ENCODE data around the gene ZNF771. TPM values are rescaled to one million over a fixed set of nuclear protein-coding genes. Genes with fewer than 3 reads are reported as not detected.

The ZNF771 gene
- total RNA-seq, 2 experiments from 2014 or later = 0.80 to 1.2 TPM

DNA sequence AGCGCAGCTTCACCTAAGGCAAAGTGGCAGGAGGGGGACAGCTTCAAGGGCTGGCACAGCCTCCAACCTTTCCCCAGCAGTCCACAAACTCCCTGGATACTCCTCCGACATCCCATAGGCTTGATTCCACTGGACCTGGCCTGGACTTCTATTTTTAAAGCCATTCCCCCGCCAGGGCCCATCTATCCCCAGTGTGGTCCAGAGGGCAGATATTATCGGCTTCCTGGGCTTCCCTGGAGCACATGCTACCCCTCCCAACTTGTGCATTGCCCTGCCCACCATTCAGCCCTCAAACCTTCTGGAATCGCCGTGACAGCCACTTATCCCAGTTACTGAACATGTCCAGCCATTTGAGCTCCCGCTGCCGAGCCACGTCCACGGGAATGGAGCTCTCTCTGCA is 42.2 kb upstream of the ZNF771 start:
- Mint-ChIP-seq H3K4me1 (ENCODE audit: low read depth) (peaks cover 42% of the 10 kb centered on the region), H3K9me3 (no peaks in the 10 kb centered on the region), H3K36me3 (ENCODE audit: low read depth) (peaks cover 61% of the 10 kb centered on the region), H3K27ac (no peak overlapping the region), H3K4me3 (peak overlapping the region; percentile 15), H3K27me3 (no peaks in the 10 kb centered on the region)
- Histone ChIP-seq H3K36me3 (ENCODE audit: insufficient read depth, low read length) (peaks cover 33% of the 10 kb centered on the region), H3K4me3 (ENCODE audit: low read length) (no peak overlapping the region), H3K27ac (ENCODE audit: low read depth in 1 of 2, low read length in 2 of 2) (no peak overlapping the region), H3K27me3 (ENCODE audit: control insufficient read depth in 1 of 2, insufficient read depth in 2 of 2, low read length in 2 of 2) (no peaks in the 10 kb centered on the region), H3K9me3 (ENCODE audit: control insufficient read depth in 1 of 2, insufficient read depth in 1 of 2, low read length in 2 of 2) (no peaks in the 10 kb centered on the region), H3K4me1 (ENCODE audit: insufficient read depth, low read length) (peaks cover 37% of the 10 kb centered on the region)
- ATAC-seq (ENCODE audit: poor library complexity) (no peak), DNase-seq (no peak)
- ChIA-PET CTCF (interaction anchor here (0.8 to 1.9 kb wide), 3 partner anchors 13 to 44 kb away, joined by 3 to 6 read pairs (median 3); partner anchors contain the start of gene SEPTIN1), POLR2A (interaction anchor here (1.0 to 1.8 kb wide), 4 partner anchors 18 to 52 kb away, joined by 3 to 6 read pairs (median 4); partner anchors contain the start of gene SEPTIN1)
- TF ChIP-seq, protein P1, sequence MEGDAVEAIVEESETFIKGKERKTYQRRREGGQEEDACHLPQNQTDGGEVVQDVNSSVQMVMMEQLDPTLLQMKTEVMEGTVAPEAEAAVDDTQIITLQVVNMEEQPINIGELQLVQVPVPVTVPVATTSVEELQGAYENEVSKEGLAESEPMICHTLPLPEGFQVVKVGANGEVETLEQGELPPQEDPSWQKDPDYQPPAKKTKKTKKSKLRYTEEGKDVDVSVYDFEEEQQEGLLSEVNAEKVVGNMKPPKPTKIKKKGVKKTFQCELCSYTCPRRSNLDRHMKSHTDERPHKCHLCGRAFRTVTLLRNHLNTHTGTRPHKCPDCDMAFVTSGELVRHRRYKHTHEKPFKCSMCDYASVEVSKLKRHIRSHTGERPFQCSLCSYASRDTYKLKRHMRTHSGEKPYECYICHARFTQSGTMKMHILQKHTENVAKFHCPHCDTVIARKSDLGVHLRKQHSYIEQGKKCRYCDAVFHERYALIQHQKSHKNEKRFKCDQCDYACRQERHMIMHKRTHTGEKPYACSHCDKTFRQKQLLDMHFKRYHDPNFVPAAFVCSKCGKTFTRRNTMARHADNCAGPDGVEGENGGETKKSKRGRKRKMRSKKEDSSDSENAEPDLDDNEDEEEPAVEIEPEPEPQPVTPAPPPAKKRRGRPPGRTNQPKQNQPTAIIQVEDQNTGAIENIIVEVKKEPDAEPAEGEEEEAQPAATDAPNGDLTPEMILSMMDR (IDR thresholded peaks at IDR 0.05) = no peak
- intact Hi-C loops (cut with DNase I, micrococcal nuclease) = no loop called here

DNA sequence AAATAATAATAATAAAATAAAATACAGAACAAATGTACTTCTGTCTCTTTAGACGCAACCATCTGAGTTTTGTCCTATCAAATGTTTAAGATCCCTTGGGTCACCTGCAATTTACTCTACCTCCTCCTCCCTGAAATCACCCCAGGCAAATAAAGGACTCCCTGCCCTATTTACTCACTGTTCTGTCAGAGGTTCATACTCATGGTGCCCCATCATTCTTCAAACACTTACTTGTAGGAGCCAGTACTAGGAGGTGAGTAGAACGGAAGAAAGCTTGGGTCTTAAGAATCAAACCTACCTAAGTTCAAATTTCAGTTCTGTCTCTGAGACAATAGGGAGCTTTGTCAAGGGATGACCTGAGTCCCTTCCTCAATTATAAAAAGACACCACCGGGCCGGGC is 40.9 kb upstream of the ZNF771 start:
- Histone ChIP-seq H3K9me3 (ENCODE audit: control insufficient read depth in 1 of 2, insufficient read depth in 1 of 2, low read length in 2 of 2) (no peaks in the 10 kb centered on the region), H3K27ac (ENCODE audit: low read depth in 1 of 2, low read length in 2 of 2) (no peak overlapping the region), H3K4me1 (ENCODE audit: insufficient read depth, low read length) (peaks cover 43% of the 10 kb centered on the region), H3K4me3 (ENCODE audit: low read length) (no peak overlapping the region), H3K36me3 (ENCODE audit: insufficient read depth, low read length) (peaks cover 33% of the 10 kb centered on the region), H3K27me3 (ENCODE audit: control insufficient read depth in 1 of 2, insufficient read depth in 2 of 2, low read length in 2 of 2) (no peaks in the 10 kb centered on the region)
- peak overlapping the region; percentile 82 for H3K27ac Mint-ChIP-seq
- H3K4me3 Mint-ChIP-seq = peak overlapping the region; percentile 93
- peaks cover 48% of the 10 kb centered on the region for H3K36me3 Mint-ChIP-seq (ENCODE audit: low read depth)
- H3K9me3 Mint-ChIP-seq = no peaks in the 10 kb centered on the region
- peaks cover 54% of the 10 kb centered on the region for H3K4me1 Mint-ChIP-seq (ENCODE audit: low read depth)
- ATAC-seq (ENCODE audit: poor library complexity) (no peak), DNase-seq (no peak)
- intact Hi-C loops (cut with DNase I, micrococcal nuclease) = no loop called here
- no peaks in the 10 kb centered on the region for H3K27me3 Mint-ChIP-seq
- ChIA-PET CTCF (interaction anchor here (0.9 to 1.0 kb wide), 2 partner anchors 10 to 79 kb away, joined by 3 read pairs; no protein-coding TSS in a partner anchor), POLR2A (interaction anchor here (0.8 to 1.5 kb wide), 2 partner anchors 16 to 51 kb away, joined by 3 read pairs; partner anchors contain the start of gene SEPTIN1)
- TF ChIP-seq, protein P1 (IDR thresholded peaks at IDR 0.05) = no peak

DNA sequence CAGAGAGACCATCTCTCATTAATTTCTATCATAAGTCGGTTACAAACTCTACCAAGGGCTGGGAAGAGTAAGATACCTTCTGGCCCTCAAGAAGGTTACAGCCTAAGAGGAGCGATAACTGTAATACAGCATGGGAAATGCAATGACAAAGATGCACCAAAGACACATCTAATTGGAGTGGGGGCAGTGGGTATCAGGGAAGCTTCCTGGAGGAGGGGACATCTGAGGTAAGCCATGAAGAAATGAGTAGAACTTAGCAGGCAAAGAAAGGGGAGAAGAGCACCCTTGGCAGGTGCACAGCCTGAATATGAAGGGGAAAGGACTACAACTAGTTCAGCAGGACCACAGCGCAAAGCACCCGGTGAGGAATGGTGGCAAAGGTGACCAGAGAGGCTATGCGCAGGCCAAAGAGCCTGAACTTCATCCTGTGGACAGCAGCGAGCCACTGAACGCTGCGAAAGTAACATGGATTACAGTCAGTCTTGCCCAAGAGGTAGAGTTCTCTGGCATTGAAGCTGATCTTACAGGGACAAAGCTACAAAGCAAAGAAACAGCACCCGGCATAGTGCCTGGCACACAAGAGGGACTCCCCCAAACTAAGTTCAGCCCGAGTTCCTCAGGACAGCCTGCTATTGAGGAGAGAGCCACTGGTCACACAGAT is 39.9 kb upstream of the ZNF771 start:
- no peaks in the 10 kb centered on the region for H3K9me3 ChIP-seq (ENCODE audit: control insufficient read depth in 1 of 2, insufficient read depth in 1 of 2, low read length in 2 of 2)
- peaks cover 28% of the 10 kb centered on the region for H3K36me3 ChIP-seq (ENCODE audit: insufficient read depth, low read length)
- POLR2A ChIA-PET = interaction anchor here (6.0 kb wide), 1 partner anchor 13 kb away, joined by 153 read pairs; the partner anchor contains the start of gene SEPTIN1
- peaks cover 57% of the 10 kb centered on the region for H3K4me1 Mint-ChIP-seq (ENCODE audit: low read depth)
- peaks cover 50% of the 10 kb centered on the region for H3K4me1 ChIP-seq (ENCODE audit: insufficient read depth, low read length)
- H3K27ac ChIP-seq (ENCODE audit: low read depth in 1 of 2, low read length in 2 of 2) = peak overlapping the region in 1 of 2 donors; percentile 37
- intact Hi-C loops (cut with DNase I, micrococcal nuclease) = no loop called here
- peak overlapping the region; percentile 77 for H3K4me3 ChIP-seq (ENCODE audit: low read length)
- ATAC-seq (ENCODE audit: poor library complexity) = no peak
- peak overlapping the region; percentile 93 for H3K4me3 Mint-ChIP-seq
- peaks cover 45% of the 10 kb centered on the region for H3K36me3 Mint-ChIP-seq (ENCODE audit: low read depth)
- peak overlapping the region; percentile 82 for H3K27ac Mint-ChIP-seq
- H3K9me3 Mint-ChIP-seq = no peaks in the 10 kb centered on the region
- CTCF ChIA-PET = interaction anchor here (0.6 to 2.6 kb wide), 4 partner anchors 11 to 614 kb away, joined by 3 to 14 read pairs (median 3); no protein-coding TSS in a partner anchor
- no peaks in the 10 kb centered on the region for H3K27me3 Mint-ChIP-seq
- TF ChIP-seq, protein P1 (IDR thresholded peaks at IDR 0.05) = no peak
- H3K27me3 ChIP-seq (ENCODE audit: control insufficient read depth in 1 of 2, insufficient read depth in 2 of 2, low read length in 2 of 2) = no peaks in the 10 kb centered on the region
- no peak for DNase-seq
